GM12891 (cell line): Measurements from ENCODE around the gene RANBP17.
"Not testable (repeated sequence)": the region's sequence is repeated elsewhere in the genome, so short reads cannot be mapped to it uniquely, and the experiment has no call there.

Source experiments
- DNase-seq: peaks from one replicate; pipeline ENCODE4 v3.0.0; 2011; ENCODE audit warnings: low spot score; ENCODE audit not compliant: insufficient read length
- FAIRE-seq: peaks from 2 replicates; lab custom pipeline; 2011; peaks lifted over from hg19 to GRCh38; lab: Jason Lieb, UNC
- PAX5 ChIP-seq: IDR thresholded peaks from 2 replicates; pipeline ENCODE4 v1.6.1; 2011; ENCODE audit warnings: low read length, moderate library complexity, mild to moderate bottlenecking; ENCODE audit not compliant: insufficient read depth, severe bottlenecking
- POLR2A ChIP-seq: IDR thresholded peaks from 2 replicates; pipeline ENCODE4 v1.6.1; 2011; ENCODE audit warnings: low read depth, low read length, control low read depth
- POLR2AphosphoS5 ChIP-seq: IDR thresholded peaks from 2 replicates; pipeline ENCODE4 v1.6.1; 2011; ENCODE audit warnings: low read depth, low read length, control low read depth
- POU2F2 ChIP-seq: IDR thresholded peaks from 2 replicates; pipeline ENCODE4 v1.6.1; 2011; ENCODE audit warnings: low read depth, mild to moderate bottlenecking, control low read depth, low read length, moderate library complexity
- SPI1 ChIP-seq: IDR thresholded peaks from 2 replicates; pipeline ENCODE4 v1.6.1; 2011; ENCODE audit warnings: low read depth, low read length, control low read depth
- TAF1 ChIP-seq: IDR thresholded peaks from 2 replicates; pipeline ENCODE4 v1.6.1; 2011; ENCODE audit warnings: low read depth, low read length, control low read depth

Gene RANBP17

GRCh38 chr5:170937072-170937471 lies 75.3 kb downstream of the RANBP17 start:
- no peak for TF ChIP-seq POLR2A
- no peak for TF ChIP-seq PAX5
- TF ChIP-seq TAF1, result no peak
- no peak for TF ChIP-seq SPI1
- no peak for TF ChIP-seq POU2F2
- no peak for TF ChIP-seq POLR2AphosphoS5
- no peak for DNase-seq
- no peak for FAIRE-seq

- FAIRE-seq (no peak), DNase-seq (no peak)
- no peak for TF ChIP-seq POLR2A
These were observed 76.1 kb downstream of the RANBP17 start for GRCh38 chr5:170937914-170938313.

- no peak for TF ChIP-seq SPI1
- TF ChIP-seq POLR2AphosphoS5, result no peak
- TF ChIP-seq POU2F2, result no peak
- no peak for TF ChIP-seq PAX5
- no peak for TF ChIP-seq TAF1
- no peak for TF ChIP-seq POLR2A
- DNase-seq (no peak), FAIRE-seq (no peak)
These were observed 77.4 kb downstream of the RANBP17 start for GRCh38 chr5:170939178-170939577.

GRCh38 chr5:170941788-170942187 lies 80.0 kb downstream of the RANBP17 start:
- TF ChIP-seq POLR2AphosphoS5, result no peak
- no peak for TF ChIP-seq PAX5
- TF ChIP-seq POLR2A, result no peak
- no peak for TF ChIP-seq POU2F2
- no peak for TF ChIP-seq TAF1
- TF ChIP-seq SPI1, result no peak
- FAIRE-seq, result no peak
- no peak for DNase-seq

- FAIRE-seq, result no peak
These were observed 83.5 kb downstream of the RANBP17 start for GRCh38 chr5:170945275-170945674.

GRCh38 chr5:170960567-170960966 lies 98.7 kb downstream of the RANBP17 start:
- FAIRE-seq (no peak), DNase-seq (no peak)
- TF ChIP-seq TAF1 (no peak), POU2F2 (no peak), SPI1 (no peak), PAX5 (no peak), POLR2AphosphoS5 (no peak), POLR2A (no peak)

More at GRCh38 chr5:170945275-170945674, 83.5 kb downstream of the RANBP17 start:
- no peak for DNase-seq
- TF ChIP-seq PAX5 (no peak), SPI1 (no peak), TAF1 (no peak), POLR2AphosphoS5 (no peak), POLR2A (no peak), POU2F2 (no peak)

- no peak for TF ChIP-seq POU2F2
- no peak for TF ChIP-seq POLR2A
- no peak for TF ChIP-seq TAF1
- no peak for TF ChIP-seq POLR2AphosphoS5
- no peak for TF ChIP-seq PAX5
- no peak for TF ChIP-seq SPI1
- FAIRE-seq, result no peak
- no peak for DNase-seq
These were observed 101.7 kb downstream of the RANBP17 start for GRCh38 chr5:170963521-170963920.

- no peak for FAIRE-seq
- DNase-seq, result no peak
- no peak for TF ChIP-seq TAF1
- TF ChIP-seq SPI1, result no peak
- TF ChIP-seq POLR2AphosphoS5, result no peak
- TF ChIP-seq POU2F2, result no peak
These were observed 112.6 kb downstream of the RANBP17 start for GRCh38 chr5:170974461-170974860.

GRCh38 chr5:170980261-170980660 lies 118.4 kb downstream of the RANBP17 start:
- FAIRE-seq, DNase-seq: not testable (repeated sequence)

- FAIRE-seq, result no peak
- TF ChIP-seq SPI1 (no peak), POLR2A (no peak), TAF1 (no peak), PAX5 (no peak), POLR2AphosphoS5 (no peak), POU2F2 (no peak)
- no peak for DNase-seq
These were observed 123.7 kb downstream of the RANBP17 start for GRCh38 chr5:170985486-170985885.

- DNase-seq (no peak), FAIRE-seq (no peak)
These were observed 124.8 kb downstream of the RANBP17 start for GRCh38 chr5:170986598-170986997.

More at GRCh38 chr5:170986598-170986997, 124.8 kb downstream of the RANBP17 start:
- TF ChIP-seq POLR2A (no peak), POLR2AphosphoS5 (no peak), PAX5 (no peak), SPI1 (no peak), POU2F2 (no peak), TAF1 (no peak)
